ENCODE data around the gene SORT1.
A peak's percentile ranks its signal among the peaks of the same experiment; 100 is the strongest.
"Not testable (repeated sequence)": the region's sequence is repeated elsewhere in the genome, so short reads cannot be mapped to it uniquely, and the experiment has no call there.

The SORT1 gene

DNA sequence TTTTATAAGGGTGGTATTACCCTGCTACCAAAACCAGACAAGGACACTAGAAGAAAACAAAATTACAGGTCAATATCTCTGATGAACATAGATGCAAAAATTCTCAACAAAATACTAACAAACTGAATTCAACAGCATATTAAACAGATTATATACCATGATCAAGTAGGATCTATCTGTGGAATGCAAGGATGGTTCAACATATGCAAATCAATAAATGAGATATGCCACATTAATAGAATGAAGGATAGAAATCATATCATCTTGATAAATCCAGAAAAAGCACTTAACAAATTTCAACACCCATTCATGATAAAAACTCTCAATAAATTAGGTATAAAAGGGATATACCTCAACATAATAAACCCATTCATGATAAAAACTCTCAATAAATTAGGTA lies 66.6 kb downstream of the SORT1 start:
- DNase-seq: no peak

DNA sequence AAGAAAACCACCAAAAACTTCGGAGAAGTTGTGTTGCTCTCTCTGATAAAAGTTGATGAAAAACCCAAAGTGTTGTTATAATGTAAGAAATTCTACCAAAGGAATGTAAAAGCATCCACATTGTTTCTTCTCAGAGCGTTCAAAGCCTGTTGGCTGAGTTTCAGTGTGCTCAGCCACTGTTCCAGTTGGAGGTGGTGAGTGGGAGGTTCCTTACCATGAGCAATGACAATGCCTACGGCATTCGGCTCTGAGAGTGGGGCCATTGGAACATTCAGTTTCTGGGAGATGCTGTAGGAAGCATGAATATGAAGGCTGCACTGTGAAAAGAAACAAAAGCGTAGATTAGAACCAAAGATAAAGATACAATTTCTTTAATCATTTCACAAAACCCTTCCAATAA lies 70.4 kb downstream of the SORT1 start:
- DNase-seq: no peak

DNA sequence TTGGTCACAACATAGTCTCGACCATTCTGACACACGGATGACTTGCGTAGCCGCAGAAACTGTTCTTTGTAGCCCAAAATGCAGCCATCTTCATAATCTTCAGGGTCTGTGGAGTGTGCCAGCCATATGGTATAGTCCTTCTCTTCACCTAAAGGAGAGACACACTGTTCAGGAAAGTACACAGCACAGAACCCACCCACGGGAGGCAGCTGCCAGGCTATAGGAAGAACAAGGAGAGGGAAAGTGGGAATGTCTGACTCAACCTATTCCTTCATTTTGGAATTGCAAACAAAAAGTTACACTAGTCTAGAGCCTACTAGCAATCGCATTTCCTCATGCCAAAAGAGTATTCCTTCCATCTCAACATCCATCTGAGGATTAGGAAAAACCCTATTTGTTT lies 74.7 kb downstream of the SORT1 start:
- no peak for DNase-seq

DNA sequence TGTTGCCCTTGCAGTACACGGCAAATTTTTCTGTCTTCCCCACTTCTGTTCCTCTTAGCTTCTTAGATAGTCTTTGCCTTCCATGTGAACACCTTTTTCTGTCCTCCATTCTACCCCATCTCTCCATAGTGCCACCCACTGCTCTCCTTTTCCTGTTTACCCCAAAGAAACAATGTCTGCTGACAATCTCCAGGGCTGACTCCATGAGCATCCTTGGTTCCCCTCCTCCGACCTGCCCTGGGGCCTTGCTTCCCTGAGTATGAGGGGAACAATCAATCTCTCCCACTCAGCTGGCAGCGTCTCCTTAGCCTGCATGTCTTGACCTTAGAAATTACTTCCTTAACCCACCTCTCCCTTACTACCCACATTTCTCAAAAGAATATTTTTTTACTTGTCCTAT lies 78.6 kb downstream of the SORT1 start:
- no peak for DNase-seq

DNA sequence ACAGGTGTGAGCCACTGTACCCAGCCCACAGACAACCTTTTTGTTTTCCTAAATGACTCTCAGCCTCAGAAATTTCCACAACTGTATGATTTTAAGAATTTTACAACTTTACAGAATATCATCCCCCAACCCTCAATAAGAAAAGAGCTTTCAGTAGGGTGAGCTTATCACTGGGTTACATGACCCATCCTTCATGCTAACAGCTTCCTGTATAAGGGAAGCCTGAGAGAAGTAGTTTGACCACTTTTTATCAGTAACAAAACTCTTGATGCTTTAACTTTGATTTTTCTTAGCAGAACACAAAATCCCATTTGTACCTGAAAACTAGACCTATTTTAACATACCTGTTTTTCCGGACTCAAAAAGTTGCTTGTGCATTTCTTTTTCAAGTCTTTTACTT lies 81.2 kb downstream of the SORT1 start:
- DNase-seq: no peak

DNA sequence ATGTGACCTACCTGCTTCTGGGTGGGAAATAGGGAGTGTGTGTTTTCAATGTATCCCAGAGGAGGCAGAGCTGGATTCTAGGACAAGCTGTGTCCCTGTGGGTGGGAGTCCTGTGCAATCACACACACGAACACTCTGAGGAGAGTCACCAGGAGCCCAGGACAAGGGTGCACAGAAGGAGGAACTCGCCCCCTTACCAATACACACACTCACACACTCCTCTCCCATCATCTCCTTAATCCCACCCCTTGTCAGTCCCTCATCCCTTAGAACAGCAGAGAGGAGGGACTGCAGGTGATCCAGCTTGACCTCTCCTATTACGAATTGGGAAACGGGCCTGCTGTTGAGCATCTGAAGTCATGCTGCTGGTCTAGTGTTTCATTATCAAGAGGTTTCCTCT lies 82.4 kb downstream of the SORT1 start:
- DNase-seq: no peak

DNA sequence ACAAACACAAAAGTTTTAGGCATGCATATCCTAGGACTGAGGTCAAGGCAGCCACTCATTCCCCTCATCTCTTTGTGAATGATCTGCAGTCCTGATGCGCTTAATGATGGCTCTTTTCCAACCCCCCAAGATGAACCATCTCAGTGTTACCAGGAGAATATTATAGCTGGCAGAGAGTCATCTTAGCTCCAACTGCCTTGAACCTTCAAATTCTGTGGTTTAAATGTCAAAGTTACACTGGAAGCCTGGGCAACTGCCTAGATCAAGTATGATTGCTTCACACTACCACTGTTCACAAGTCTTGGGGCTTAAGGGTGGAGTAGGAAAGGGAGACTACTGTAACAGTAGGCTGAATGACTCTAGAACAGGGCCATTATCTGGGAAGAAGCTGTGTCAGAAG lies 82.9 kb downstream of the SORT1 start:
- no peak for DNase-seq

DNA sequence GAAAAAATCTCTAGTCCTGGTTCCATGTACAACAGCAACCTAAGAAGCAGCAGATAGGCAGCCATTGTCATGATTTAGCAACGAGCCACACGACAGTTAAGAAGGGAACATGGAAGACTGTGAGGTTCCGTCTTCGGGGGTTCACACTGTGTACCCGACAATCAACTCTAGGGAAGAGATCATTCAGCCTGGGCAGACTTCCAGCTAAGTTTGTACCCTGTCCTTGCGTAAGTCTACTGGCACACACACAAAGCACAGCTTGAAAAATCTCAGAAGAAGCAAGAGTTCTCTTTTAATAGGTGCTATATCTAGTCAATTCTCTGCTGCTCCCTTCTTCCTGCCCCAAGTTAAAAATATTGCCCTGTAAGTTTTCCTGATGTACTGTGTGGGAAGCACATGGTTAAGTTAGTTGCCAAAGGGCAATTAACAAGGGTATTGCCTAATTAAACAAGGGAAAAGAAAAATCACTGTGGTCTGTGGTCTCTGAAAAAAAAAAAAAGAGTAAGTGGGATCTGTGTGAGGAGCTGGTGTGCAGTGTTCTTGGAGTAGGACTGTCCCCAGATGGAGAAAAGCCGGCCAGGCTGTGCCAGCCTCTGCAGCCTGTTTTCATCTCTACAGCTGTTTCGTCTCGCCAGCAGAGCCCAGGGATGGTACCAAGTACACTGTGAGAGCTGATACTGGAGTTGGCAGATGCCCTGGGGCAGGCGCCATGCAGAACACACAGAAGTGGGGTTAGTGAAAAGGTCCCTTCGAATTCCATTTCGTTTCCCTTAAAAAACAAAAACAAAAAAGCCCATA lies 84.5 kb downstream of the SORT1 start:
- DNase-seq: no peak

DNA sequence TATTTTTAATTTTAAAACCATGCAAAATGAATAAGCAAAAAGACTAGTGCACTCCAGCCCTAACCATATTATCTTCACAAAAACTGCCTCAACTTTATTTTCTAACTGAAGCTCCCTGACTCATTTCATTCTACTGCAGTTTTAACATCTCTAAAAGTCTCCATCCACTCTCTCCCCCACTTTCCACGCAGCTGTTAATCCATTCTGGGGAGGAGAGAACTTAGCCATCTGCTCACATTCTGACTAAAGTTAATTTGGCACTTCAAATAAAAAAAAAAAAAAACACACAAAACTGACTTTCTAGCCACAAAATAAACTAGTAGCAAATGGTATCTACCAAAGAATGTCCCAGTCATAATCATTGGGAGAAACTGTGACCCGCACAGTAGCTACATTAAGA lies 85.5 kb downstream of the SORT1 start:
- no peak for DNase-seq

DNA sequence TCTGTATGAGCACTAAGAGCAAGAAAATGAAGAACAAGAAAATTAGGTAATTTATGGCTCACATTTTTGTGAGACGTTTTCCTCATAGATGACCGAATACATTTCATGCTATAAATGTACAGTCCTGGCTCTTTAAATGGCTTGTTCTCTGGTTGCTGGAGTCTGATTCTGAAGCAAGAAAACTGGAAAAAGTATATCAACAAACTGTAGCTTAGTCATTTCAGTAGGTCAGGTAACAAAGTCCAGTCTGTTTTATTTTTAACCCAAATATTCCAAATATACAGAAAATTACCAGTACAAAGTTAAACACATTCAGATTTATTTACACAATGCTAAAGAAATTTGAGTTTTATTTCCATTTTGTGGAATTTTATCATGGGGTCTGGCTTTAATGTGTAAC lies 88.4 kb downstream of the SORT1 start:
- DNase-seq: no peak

DNA sequence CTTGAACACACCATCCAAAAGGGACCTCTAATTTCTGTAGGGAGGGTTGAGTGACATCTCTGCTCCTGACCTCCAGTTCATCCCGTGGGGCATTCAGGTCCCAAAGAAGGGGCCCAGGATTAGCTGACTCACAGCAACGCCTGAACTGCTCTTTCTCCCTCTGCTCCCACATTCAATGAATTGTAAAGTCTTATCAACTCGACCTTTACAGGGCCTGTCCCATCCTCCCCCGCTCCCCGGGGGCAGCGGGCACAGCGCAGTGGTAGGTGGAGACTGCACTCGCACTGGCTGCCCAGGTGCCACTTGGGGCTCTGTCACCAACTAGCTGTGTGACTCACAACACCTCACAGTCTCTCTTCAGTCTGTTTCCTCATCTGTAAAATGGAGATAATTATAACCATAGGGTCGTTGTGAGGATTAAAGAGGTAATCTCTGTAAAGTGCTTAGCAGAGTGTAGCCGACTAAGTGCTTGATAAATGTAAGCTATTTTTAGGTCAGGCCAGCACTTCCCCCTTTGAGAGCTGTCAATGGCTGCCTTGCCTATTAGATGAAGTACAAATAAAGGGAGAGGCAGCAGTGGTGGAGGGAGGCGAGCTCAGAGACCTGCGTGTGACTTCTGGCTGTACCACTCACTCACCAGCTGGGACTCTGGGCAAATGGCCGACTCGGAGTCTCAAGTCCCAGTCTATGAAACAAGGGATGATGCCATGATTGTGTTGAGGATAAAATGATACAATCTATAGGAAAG lies 90.3 kb downstream of the SORT1 start:
- peak; percentile 69 for DNase-seq

DNA sequence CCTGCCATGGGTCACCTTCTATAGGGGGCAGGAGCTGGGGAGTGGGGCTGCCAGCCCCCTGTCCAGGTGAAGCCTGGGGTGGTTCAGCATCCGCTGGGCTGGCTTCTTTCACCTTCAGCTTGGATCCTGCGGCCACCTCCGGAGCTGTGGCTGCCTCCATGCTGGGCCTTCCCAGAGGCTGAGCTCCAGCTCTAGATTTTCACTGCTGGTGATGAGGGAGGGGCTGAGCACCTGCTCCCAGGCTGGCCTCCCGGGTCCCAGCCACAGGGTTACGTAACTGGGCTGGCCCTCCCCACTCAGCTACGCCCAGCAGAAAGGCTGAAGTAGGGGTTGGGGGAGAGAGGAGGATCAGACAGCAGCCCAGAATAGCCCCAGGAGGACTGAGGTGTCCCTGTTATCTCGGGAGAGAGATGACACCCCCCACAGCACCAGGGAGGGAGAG lies 90.9 kb downstream of the SORT1 start, which contains the start of gene MYBPHL:
MYBPHL (minus strand) TSS at position 180 of the 442 bp plus-strand sequence; CDS start at position 160, 20 bp downstream.
- peak; percentile 48 for DNase-seq

DNA sequence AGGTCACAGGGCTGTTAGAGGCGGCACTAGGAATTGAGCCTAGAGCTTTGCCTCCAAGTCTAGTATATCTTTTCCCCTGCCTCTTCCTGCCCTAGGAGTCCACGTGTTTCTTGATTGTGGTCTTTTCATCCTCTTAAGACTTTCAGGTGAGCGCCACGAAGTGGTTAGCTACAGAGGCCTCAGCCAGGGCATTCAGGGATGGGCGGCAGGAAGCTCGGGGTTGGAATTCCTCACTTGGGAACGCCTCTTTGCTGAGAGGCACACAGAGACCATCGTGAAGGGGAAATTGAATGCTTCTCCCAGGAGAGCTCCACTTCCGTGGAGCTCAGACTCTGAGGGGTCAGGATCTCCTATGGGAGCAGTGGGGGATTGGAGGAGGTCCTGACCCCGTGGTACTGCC lies 91.7 kb downstream of the SORT1 start:
- not testable (repeated sequence) for DNase-seq

DNA sequence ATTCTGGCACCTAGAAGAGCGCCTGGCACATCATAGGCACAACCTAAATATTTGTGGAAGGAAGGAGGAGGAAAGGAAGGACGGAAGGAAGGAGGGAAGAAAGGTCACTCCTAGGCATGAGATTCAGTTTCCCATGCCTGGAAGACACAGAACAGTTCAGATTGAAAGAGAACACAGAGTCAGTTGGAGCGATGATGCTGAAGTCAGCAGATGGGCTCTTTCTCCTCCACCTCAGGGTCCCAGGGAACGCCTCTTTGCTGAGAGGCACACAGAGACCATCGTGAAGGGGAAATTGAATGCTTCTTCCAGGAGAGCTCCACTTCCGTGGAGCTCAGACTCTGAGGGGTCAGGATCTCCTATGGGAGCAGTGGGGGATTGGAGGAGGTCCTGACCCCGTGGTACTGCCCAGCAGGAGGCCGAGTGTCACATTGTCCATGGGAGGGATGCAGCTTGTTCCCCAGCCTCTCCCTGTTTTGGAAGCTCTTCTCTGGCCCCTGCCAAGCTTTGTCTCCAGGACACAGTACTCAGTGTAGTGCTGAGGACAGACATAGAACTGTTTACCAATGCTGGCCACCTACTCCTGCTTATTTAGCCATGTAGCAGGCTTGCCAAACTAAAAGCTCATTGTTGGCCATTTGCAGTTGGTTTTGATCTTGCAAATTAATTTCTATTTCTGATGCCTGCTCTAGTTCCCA lies 93.3 kb downstream of the SORT1 start:
- no peak for DNase-seq

DNA sequence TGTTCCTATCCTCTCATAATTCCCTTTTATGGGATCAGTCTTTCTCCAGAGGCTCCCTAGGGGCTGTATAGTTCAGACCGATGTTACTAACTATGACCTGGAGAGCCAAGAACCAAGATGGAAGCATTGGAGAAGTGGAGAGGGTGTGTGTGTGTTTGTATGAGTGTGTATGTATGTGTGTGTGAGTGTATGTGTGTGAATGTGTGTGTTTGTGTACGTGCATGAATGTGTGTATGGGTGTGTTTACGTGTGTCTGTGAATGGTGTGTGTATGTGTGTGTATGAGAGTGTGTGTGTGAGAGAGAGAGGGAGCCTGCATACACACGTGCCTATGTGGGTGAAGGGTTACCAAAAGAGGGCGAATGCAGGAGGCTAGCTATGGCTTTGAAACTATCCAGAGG lies 95.8 kb downstream of the SORT1 start:
- no peak for DNase-seq

DNA sequence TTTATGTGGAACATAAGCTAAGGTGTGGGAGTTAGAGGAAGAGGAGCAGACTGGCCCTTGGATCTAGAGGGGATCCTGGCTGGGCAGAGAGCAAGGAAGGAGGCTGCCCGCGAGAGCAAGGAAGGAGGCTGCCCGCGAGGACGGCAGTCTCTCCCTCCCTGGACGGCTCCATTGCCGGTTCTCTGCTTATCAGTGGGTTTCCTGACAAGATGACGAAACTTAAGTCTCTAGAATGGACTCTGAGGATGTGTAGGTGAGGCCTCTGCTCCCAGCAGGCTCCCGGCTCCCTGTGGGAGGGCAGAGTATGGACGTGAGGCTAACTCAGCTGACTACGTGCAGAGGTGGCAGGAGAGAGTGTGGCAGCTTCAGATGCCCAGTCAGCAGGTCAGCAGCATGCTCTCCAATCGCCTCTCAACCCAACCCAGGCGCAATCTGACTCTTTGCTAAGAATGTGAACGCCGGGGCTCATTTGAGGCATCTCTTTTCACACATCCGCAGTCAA lies 97.0 kb downstream of the SORT1 start:
- DNase-seq: no peak

DNA sequence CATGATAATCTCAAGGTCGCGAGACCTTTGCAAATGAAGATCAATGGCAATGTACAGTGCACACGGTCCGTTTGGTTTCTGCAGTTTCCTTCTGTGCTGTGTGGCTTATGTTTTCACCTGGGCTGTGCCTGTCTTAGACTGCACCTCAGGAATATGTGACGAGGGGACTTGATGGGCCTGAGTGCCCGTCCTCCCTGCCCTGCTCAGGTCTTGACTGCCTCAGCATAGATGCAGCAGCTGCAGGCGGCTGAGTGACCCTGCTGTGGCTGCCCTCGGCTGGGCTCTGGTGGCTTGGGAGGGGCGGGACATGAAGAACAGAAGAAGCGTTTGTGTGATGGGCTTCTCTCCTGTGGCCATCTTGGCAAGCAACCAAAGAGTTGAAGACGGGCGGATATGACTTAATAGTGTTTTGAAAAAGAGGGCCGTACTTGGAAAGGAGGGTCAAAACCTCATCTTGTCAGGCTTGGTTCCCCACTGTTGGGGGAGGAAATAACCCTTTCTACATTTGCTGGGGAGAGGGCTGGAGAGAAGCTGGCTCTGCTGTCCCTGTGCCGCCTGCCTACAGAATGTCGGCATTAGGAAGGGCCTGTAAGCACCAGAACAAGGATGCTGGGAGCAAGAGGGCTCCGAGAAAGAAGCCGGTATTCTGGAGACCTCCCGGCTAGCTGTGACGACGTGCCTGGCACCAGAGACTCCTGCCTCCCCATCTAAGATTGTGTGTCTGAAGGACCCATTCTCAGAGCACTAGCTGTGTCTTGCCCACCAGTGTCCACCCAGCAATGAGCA lies 98.0 kb downstream of the SORT1 start:
- DNase-seq: peak; percentile 64

DNA sequence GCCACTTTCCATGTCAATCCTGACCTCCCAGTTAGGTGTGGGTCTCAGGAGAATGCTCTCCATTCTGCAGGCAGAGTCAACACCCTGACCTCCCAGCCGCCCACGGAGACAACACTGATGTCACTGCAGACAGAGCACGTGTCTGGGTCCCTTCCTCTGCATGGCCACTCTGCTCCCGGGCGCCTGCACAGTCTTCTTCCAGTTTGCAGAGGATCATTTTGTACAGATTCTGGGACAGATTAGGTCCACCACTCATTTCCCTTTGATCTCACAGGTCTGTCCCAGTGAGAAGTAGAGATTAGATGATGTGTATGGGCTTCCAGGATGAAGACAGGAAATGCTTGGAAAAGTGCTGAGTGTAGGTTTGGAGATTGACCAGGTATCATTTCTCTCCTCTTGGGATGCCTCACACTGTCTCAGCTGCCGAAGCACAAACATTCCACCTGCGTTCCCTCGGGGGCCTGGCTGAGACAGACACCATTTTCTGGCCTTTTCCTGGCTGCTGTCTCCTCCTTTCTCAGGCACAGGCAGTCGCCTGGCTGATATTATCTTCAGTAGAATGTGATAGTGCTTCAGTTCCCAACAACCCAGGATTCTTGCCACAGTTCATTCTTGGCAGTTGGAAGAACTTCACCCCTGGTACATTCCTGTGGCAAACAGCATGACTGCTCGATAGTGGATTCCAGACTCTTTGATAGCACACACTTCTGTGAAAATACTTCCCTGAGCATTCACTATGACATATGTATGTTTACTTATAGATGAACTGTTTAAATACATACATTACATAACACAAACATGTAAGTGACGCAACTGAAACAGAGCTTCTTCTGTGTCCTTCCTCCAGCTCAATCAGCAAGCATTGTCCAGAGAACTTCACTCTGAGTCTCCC lies 98.8 kb downstream of the SORT1 start:
- peak; percentile 52 for DNase-seq

DNA sequence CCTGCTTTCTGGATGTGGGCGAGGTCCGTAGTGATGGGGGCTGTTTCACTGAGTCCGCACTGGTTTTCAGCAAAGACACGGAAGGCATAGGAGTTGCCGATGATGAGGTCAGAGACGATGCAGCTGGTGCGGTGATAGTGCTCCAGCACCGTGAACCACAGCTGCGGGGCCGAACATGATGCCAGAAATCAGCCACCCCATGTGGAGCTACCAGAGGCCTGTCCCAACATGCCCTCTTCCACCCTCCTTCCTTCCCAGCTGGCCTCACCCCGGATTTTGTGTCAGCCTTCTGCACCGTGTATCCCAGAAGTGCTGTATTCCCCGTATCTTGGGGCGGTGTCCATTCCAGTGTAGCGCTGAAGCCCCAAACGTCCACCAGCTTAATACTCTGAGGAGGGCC lies 100.9 kb downstream of the SORT1 start:
- DNase-seq: peak; percentile 56

DNA sequence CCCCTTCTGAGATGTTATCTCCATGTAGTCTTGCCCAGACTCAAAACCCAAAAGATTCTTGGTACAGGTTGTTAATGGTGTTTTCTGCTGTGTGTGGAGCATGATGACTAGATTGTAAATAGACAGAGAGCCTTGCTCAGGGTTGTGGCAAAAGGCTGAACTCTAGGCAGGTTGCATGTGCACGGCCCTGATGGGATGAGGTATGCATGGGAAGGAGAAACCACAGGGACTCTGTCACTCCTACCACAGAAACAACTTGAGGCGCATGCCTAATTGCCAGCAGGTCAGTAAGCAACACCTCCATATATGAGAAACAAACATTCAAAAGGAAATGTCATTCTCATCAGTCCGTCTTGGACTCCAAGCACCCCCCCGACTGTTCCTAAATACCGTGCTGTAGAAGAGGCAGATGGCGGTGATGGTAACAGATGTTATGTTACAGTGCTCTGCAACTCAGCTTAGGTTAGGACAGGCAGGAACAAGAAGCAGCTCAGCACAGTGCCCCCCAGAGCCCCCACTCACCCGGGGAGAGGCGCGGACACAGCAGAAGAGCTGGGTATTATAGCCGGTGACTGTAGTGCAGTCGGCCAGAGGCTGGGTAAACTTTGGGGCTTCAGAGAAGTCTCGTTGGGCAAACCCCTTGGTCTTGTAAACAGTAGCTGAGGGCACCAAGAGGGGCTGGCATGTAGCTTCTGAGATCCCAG lies 101.9 kb downstream of the SORT1 start:
- peak; percentile 42 for DNase-seq

DNA sequence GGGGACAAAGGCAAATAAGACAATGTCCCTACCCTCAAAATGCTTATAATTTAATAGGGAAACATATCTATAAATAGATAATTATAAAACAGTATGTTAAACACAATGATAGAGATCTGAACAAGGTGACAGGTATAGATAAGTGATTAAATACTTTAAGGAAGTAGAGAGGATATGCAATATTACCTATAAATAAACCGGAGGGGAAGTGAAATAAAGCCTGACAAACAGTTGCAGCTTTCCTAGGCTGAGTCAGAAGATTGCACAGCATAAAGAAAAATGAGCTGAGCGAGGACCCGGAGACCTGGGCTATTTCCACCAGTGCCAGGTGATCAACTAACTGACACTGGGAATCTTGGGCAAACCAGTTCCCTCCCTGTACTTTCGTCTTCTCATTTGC lies 103.2 kb downstream of the SORT1 start:
- no peak for DNase-seq
